GM19455 (cell line): ENCODE measurements around the gene PLEKHA7.

Experiments
- ATAC-seq: cut with Tn5 transposase; IDR thresholded peaks from one replicate; pipeline ENCODE4 v1.9.1; 2021; ENCODE audit not compliant: unreplicated experiment

The PLEKHA7 gene

GRCh38 chr11:16856022-16856471 lies 158.2 kb downstream of the PLEKHA7 start:
- no peak for ATAC-seq

- no peak for ATAC-seq
These were observed 159.2 kb downstream of the PLEKHA7 start for GRCh38 chr11:16854979-16855378.

- ATAC-seq, result no peak
These were observed 160.4 kb downstream of the PLEKHA7 start for GRCh38 chr11:16853859-16854258.

- ATAC-seq, result no peak
These were observed 160.9 kb downstream of the PLEKHA7 start for GRCh38 chr11:16853266-16853665.

GRCh38 chr11:16846305-16846704 lies 167.9 kb downstream of the PLEKHA7 start:
- ATAC-seq, result no peak

GRCh38 chr11:16844268-16844771 lies 169.9 kb downstream of the PLEKHA7 start:
- no peak for ATAC-seq

- ATAC-seq, result no peak
These were observed 170.9 kb downstream of the PLEKHA7 start for GRCh38 chr11:16843294-16843693.

GRCh38 chr11:16841984-16842383 lies 172.2 kb downstream of the PLEKHA7 start:
- no peak for ATAC-seq

GRCh38 chr11:16841481-16841880 lies 172.7 kb downstream of the PLEKHA7 start:
- ATAC-seq, result no peak

- no peak for ATAC-seq
These were observed 173.3 kb downstream of the PLEKHA7 start for GRCh38 chr11:16840951-16841350.

GRCh38 chr11:16839821-16840220 lies 174.4 kb downstream of the PLEKHA7 start:
- ATAC-seq, result no peak

GRCh38 chr11:16834384-16834783 lies 179.8 kb downstream of the PLEKHA7 start:
- ATAC-seq, result no peak

GRCh38 chr11:16833026-16833425 lies 181.2 kb downstream of the PLEKHA7 start:
- ATAC-seq, result no peak

- no peak for ATAC-seq
These were observed 182.0 kb downstream of the PLEKHA7 start for GRCh38 chr11:16832193-16832539.

GRCh38 chr11:16831316-16832192 lies 182.7 kb downstream of the PLEKHA7 start:
- no peak for ATAC-seq

GRCh38 chr11:16827139-16827538 lies 187.1 kb downstream of the PLEKHA7 start:
- ATAC-seq, result no peak

- no peak for ATAC-seq
These were observed 188.2 kb downstream of the PLEKHA7 start for GRCh38 chr11:16825968-16826367.

GRCh38 chr11:16825101-16825500 lies 189.1 kb downstream of the PLEKHA7 start:
- ATAC-seq, result no peak

GRCh38 chr11:16820324-16821092 lies 193.7 kb downstream of the PLEKHA7 start:
- peak; percentile 75 for ATAC-seq

GRCh38 chr11:16818284-16818683 lies 195.9 kb downstream of the PLEKHA7 start:
- no peak for ATAC-seq

GRCh38 chr11:16817351-16817750 lies 196.9 kb downstream of the PLEKHA7 start:
- no peak for ATAC-seq
